ENCODE measurements around the gene SPACA9. TPM values are rescaled to one million over a fixed set of nuclear protein-coding genes. Genes with fewer than 3 reads are reported as not detected.

SPACA9 gene
- polyA plus RNA-seq, 6 donors from 2014 or later = 1.9 to 5.8 (median 3.5) TPM

DNA sequence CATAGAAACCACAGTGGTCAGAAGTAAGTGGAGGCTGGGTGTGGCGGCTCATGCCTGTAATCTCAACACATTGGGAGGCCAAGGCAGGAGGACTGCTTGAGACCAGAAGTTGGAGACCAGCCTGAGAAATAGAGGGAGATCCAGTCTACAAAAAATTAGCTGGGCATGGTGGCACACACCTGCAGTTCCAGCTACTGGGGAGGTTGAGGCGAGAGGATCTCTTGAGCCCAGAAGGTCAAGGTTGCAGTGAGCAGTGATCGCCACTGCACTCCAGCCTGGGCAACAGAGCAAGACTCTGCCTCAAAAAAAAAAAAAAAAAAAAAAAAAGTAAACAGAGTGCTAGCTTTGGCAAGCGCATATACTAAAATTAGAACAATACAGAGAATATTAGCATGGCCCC is 25.2 kb upstream of the SPACA9 start:
- H3K9me3 Mint-ChIP-seq = no peaks in the 10 kb centered on the region
- H3K27me3 Mint-ChIP-seq = peaks cover 0 to 17% (median 0%) of the 10 kb centered on the region in 3 donors
- no peak for ATAC-seq (ENCODE audit: low read depth in 2 of 2)
- peak overlapping the region in 1 of 8 donors; percentile 40 for H3K4me3 Mint-ChIP-seq
- H3K4me1 Mint-ChIP-seq = peaks cover 10 to 28% (median 11%) of the 10 kb centered on the region in 3 donors
- H3K36me3 Mint-ChIP-seq = no peaks in the 10 kb centered on the region
- H3K27ac Mint-ChIP-seq = no peak overlapping the region
- no peak for DNase-seq

DNA sequence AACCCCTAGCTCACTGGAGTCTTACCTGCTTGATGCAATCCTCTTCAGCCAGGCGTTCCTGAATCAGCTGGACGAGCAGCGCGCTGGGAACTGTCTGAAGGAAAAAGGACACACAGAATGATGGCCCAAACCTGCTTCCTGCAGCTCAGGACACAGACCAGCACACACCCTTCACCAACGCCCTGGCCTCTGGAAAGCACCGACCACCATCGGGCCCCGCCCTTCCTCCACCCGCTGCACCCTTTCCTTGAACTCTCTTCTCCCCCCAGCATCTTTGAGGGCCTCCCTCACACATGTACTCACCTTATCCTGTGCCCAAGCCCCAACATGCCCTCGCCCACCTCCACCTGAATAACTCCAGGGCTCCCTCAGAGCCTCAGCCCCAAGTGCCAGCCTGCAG is 23.9 kb upstream of the SPACA9 start:
- Mint-ChIP-seq H3K4me3 (peak overlapping the region in 4 of 8 donors; percentile 31 to 68 (median 52)), H3K9me3 (no peaks in the 10 kb centered on the region), H3K27ac (peak overlapping the region in 3 of 6 donors; percentile 6 to 37 (median 29)), H3K27me3 (peaks cover 0 to 18% (median 0%) of the 10 kb centered on the region in 3 donors), H3K36me3 (no peaks in the 10 kb centered on the region), H3K4me1 (peaks cover 10 to 21% (median 11%) of the 10 kb centered on the region in 3 donors)
- ATAC-seq (ENCODE audit: low read depth in 2 of 2) (no peak), DNase-seq (no peak)

DNA sequence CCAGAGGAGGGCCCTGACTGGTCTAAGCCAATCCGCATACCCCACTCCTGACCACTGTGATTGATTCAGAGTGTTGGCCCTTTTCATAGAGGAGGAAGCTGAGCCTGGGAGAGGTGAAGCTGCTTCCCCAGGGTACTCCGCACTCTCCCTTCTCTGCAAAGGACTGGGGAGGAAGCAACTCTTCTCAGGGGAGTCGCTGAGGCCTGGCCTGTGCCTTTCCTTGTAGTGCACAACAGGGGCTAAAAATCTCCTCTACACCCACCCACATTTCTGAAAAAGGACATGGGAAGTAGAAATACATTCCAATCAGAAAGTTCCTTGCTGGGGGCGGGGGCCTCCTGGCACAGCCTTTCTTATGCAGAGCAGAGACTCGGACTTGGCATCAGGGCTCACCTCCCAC is 22.8 kb upstream of the SPACA9 start:
- Mint-ChIP-seq H3K4me1 (peaks cover 10 to 21% (median 11%) of the 10 kb centered on the region in 3 donors), H3K4me3 (peak overlapping the region in 3 of 8 donors; percentile 42 to 63 (median 53)), H3K27me3 (peaks cover 0 to 22% (median 0%) of the 10 kb centered on the region in 3 donors), H3K27ac (no peak overlapping the region), H3K9me3 (no peaks in the 10 kb centered on the region), H3K36me3 (no peaks in the 10 kb centered on the region)
- DNase-seq (no peak), ATAC-seq (ENCODE audit: low read depth in 2 of 2) (no peak)

DNA sequence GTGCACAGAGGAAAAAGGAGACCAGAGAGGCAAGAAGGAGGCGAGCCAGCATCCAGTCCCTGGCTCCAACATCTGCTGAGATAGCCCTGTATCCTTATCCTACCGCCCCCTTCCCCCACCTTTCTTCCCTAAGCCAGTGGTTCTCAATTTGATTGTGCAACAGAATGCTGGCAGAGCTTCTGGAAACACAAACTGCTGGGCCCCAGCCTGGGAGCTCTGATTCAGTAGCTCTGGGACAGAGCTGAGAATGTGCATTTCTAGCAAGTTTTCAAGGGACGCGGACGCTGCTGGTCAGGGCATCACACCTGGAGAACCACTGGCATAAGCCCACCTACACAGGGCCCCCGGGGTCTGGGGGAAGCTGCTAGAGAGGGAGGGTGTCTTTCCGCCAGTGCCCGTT is 21.7 kb upstream of the SPACA9 start:
- H3K36me3 Mint-ChIP-seq = no peaks in the 10 kb centered on the region
- H3K27ac Mint-ChIP-seq = no peak overlapping the region
- H3K9me3 Mint-ChIP-seq = no peaks in the 10 kb centered on the region
- H3K4me3 Mint-ChIP-seq = peak overlapping the region in 1 of 8 donors; percentile 74
- H3K27me3 Mint-ChIP-seq = peaks cover 0 to 17% (median 0%) of the 10 kb centered on the region in 3 donors
- H3K4me1 Mint-ChIP-seq = peaks cover 10 to 21% (median 11%) of the 10 kb centered on the region in 3 donors
- ATAC-seq (ENCODE audit: low read depth in 2 of 2) (no peak), DNase-seq (no peak)

DNA sequence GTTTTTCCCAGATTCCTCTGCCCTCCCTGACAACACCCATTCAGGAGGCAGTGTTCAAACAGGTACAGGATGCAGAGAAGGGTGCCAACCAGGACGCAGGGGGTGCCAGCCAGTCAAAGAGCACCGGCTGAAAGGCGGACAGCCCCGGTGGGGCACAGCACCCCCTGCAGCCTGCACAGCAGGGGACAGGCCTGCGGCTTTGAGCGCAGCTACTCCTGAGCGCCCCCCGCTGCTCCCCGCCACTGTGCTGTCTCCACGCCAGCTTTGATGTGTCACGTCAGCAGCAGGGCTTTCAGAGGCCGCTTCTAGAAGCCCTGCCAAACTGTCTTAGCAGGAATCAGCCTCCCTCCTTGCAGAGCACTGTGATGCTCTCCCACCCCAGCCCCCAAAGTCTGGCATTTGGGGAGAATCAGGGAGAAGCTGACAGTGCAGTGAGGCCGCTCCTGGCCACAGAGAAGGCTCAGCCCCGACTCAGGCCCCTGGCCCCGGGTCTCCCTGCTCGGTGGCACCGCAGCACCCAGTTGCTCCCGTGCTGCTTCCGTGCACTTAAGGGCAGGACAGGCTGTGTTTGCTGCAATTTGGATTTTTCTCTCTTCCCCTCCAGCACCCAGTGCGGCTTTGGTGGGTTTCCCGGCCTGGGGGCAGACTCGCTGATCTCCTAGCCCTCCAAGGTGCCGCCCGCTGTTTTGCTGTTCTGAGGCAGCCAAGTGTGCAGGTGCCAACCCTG is 20.9 kb upstream of the SPACA9 start:
- Mint-ChIP-seq H3K36me3 (no peaks in the 10 kb centered on the region), H3K4me3 (no peak overlapping the region), H3K4me1 (peaks cover 10 to 21% (median 11%) of the 10 kb centered on the region in 3 donors), H3K27ac (no peak overlapping the region), H3K27me3 (peaks cover 0 to 16% (median 0%) of the 10 kb centered on the region in 3 donors), H3K9me3 (no peaks in the 10 kb centered on the region)
- ATAC-seq (ENCODE audit: low read depth in 2 of 2) = no peak
- DNase-seq = no peak

DNA sequence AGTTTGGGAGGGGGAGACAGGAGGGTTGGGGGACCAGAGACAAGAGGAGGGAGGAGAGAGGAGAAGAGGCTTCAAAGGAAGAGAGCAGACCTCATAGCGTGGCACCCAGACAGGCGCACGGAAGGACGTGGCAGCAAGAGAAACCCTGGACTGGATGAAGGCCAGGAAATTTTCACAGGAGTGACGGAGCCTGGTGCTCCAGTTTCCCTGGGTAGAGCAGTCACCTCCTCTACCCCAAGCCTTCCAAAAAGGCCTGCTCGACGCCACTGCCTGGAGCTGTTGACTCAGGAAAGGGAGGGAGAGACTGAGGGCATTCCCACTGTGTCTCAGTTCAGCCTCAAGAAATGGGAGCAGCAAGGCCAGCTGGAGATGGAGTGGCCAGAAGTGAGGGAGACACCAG is 19.9 kb upstream of the SPACA9 start:
- Mint-ChIP-seq H3K27me3 (peaks cover 0 to 16% (median 0%) of the 10 kb centered on the region in 3 donors), H3K9me3 (no peaks in the 10 kb centered on the region), H3K4me1 (peaks cover 10 to 19% (median 11%) of the 10 kb centered on the region in 3 donors), H3K36me3 (no peaks in the 10 kb centered on the region), H3K27ac (peak overlapping the region in 2 of 6 donors; percentile 56), H3K4me3 (no peak overlapping the region)
- no peak for ATAC-seq (ENCODE audit: low read depth in 2 of 2)
- no peak for DNase-seq

DNA sequence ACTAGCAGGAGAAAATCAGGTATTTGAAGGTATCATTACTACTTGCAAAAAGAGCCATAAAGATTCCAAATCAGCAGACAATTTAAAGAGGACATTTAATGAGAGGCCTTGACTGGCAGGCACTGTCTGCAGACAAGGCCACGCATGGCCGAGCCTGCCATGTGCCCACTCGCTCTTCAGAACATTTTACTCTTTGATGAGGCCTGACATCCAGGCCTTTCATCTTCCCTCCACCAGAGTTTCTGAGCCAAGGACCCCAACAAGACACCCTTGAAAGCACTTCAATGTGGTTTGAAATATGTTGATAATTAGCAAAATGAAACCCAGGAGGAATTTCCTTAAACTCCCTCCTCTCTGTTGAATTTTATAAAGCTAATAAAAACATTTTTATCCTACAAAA is 17.0 kb upstream of the SPACA9 start:
- no peak overlapping the region for H3K4me3 Mint-ChIP-seq
- ATAC-seq (ENCODE audit: low read depth in 2 of 2) = no peak
- H3K9me3 Mint-ChIP-seq = no peaks in the 10 kb centered on the region
- peaks cover 0 to 10% (median 0%) of the 10 kb centered on the region in 3 donors for H3K27me3 Mint-ChIP-seq
- H3K4me1 Mint-ChIP-seq = no peaks in the 10 kb centered on the region
- H3K36me3 Mint-ChIP-seq = no peaks in the 10 kb centered on the region
- no peak overlapping the region for H3K27ac Mint-ChIP-seq
- DNase-seq = no peak

DNA sequence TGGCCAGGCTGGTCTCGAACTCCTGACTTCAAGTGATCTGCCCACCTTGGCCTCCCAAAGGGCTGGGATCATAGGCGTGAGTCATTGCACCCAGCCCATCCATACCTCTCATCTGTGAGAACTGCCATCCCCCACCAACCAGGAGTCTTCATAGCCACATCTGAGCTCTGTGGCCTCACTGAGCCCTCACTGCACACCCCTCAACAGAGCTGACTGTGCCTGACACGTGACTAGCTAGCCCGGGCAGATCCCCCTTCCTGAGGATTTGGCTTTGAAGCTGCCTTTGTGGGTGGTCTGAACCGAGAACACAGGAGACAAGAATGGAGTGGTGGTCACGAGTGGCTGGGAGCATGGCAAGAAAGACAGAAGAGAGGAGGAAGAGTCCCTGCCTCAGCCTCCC is 16.2 kb upstream of the SPACA9 start:
- Mint-ChIP-seq H3K27ac (no peak overlapping the region), H3K4me3 (no peak overlapping the region)

DNA sequence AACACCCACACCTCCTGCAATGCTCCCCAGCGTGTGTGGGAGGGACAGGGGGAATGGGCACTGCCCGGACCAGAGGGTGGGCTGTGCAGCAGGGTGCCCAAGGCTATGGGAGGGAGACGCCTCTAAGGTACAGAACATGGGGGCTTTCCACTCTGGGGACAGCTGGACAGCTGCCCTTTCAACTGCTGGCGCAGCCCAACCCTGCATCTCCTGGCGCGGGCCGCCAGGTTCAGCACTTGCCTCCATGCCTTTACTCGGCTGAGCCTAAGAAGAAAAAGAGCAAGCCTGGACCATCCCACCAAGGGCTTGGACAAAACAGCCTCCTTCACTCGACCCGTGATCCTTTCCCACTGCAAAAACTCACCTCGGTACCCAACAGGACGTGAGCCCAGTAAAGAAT is 15.6 kb upstream of the SPACA9 start:
- no peaks in the 10 kb centered on the region for H3K4me1 Mint-ChIP-seq
- H3K9me3 Mint-ChIP-seq = no peaks in the 10 kb centered on the region
- H3K27me3 Mint-ChIP-seq = peaks cover 0 to 9% (median 0%) of the 10 kb centered on the region in 3 donors
- no peak for DNase-seq
- H3K4me3 Mint-ChIP-seq = no peak overlapping the region
- no peak for ATAC-seq (ENCODE audit: low read depth in 2 of 2)
- no peak overlapping the region for H3K27ac Mint-ChIP-seq
- H3K36me3 Mint-ChIP-seq = no peaks in the 10 kb centered on the region

More for the DNA sequence above, 16.2 kb upstream of the SPACA9 start:
- Mint-ChIP-seq H3K27me3 (peaks cover 0 to 10% (median 0%) of the 10 kb centered on the region in 3 donors), H3K36me3 (no peaks in the 10 kb centered on the region), H3K4me1 (no peaks in the 10 kb centered on the region), H3K9me3 (no peaks in the 10 kb centered on the region)
- DNase-seq (no peak), ATAC-seq (ENCODE audit: low read depth in 2 of 2) (no peak)

DNA sequence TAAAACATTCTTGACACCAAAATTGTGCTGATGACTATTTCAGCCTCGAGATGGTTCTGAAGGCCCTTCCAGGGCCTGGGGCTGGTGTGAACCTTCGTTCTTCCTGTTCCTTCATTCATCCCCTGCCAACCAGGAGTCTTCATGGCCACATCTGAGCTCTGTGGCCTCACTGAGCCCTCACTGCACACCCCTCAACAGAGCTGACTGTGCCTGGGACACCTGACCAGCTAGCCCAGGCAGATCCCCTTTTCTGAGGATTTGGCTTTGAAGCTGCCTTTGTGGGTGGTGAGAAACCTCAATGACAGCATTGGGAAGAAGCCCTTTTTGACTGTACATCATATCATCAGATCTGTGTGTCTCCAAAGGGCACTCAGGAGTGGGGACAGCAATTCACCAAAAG is 14.4 kb upstream of the SPACA9 start:
- peaks cover 0 to 4% (median 0%) of the 10 kb centered on the region in 3 donors for H3K27me3 Mint-ChIP-seq
- no peak overlapping the region for H3K4me3 Mint-ChIP-seq
- H3K36me3 Mint-ChIP-seq = no peaks in the 10 kb centered on the region
- ATAC-seq (ENCODE audit: low read depth in 2 of 2) (no peak), DNase-seq (no peak)
- no peak overlapping the region for H3K27ac Mint-ChIP-seq
- H3K9me3 Mint-ChIP-seq = no peaks in the 10 kb centered on the region
- no peaks in the 10 kb centered on the region for H3K4me1 Mint-ChIP-seq

DNA sequence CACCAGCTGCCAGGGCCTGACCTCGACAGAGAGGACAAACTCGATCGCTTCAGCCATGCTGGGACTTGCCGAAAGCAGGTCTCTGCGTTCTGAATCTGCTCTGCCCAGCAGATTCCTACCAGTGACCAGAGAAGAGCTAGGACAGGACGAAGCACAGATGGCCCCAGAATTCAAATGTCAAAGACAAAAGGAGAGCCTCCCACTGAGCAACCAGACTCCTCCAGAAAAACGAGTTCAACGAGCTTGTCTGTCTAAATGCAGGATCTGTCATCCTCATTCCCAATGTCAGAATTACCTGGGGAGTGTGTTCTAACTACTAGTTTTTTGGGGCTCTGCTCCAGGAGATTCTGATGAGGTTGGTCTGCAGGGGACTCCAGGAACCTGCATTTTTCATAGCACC is 14.0 kb upstream of the SPACA9 start:
- H3K4me1 Mint-ChIP-seq = no peaks in the 10 kb centered on the region
- no peak overlapping the region for H3K4me3 Mint-ChIP-seq
- peaks cover 0 to 4% (median 0%) of the 10 kb centered on the region in 3 donors for H3K27me3 Mint-ChIP-seq
- DNase-seq = no peak
- ATAC-seq (ENCODE audit: low read depth in 2 of 2) = no peak
- no peaks in the 10 kb centered on the region for H3K36me3 Mint-ChIP-seq
- no peak overlapping the region for H3K27ac Mint-ChIP-seq
- H3K9me3 Mint-ChIP-seq = no peaks in the 10 kb centered on the region

DNA sequence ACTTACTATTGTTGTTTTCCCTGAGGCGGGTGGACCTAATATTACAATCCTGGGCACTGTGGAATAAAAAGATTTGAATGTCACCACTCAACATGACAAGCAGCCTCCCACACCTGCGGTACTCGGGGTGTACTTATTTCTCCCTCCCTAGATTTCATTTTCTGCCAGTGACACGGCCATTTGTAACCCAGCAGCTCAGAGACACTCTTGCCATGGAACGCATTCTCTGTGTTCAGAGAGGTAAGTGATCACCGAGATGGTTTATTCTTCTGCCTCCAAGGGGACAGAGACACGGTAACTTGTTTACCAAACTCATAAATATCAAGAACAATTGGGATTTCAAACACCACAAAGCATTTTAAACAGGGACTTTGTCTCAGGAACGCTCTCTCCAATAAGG is 11.8 kb upstream of the SPACA9 start:
- ATAC-seq (ENCODE audit: low read depth in 2 of 2) (no peak), DNase-seq (no peak)
- H3K27me3 Mint-ChIP-seq = no peaks in the 10 kb centered on the region
- no peak overlapping the region for H3K4me3 Mint-ChIP-seq
- H3K4me1 Mint-ChIP-seq = no peaks in the 10 kb centered on the region
- H3K9me3 Mint-ChIP-seq = no peaks in the 10 kb centered on the region
- H3K27ac Mint-ChIP-seq = no peak overlapping the region
- no peaks in the 10 kb centered on the region for H3K36me3 Mint-ChIP-seq

DNA sequence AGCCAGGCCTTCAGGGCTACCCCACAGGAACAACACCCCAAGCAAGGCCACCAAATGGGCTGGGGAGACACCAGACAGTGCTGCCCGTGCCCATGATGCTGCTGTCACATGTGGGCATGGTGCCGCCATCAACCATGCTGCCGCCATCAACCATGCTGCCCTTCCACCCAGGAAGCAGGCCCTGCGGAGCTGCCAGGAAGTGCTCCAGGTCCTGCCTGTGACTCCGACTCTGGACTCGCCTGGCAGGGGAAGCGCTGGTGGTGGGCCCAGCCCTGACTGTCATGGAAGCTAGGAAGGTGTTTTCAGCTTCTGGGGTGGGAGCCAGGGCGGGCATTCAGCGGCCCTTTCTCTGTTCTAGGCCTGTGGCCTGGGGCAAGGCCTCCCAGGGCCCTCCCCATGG is 9.4 kb upstream of the SPACA9 start:
- Mint-ChIP-seq H3K27me3 (no peaks in the 10 kb centered on the region), H3K4me3 (no peak overlapping the region), H3K27ac (no peak overlapping the region), H3K36me3 (no peaks in the 10 kb centered on the region), H3K4me1 (no peaks in the 10 kb centered on the region), H3K9me3 (no peaks in the 10 kb centered on the region)
- DNase-seq (no peak), ATAC-seq (ENCODE audit: low read depth in 2 of 2) (no peak)

DNA sequence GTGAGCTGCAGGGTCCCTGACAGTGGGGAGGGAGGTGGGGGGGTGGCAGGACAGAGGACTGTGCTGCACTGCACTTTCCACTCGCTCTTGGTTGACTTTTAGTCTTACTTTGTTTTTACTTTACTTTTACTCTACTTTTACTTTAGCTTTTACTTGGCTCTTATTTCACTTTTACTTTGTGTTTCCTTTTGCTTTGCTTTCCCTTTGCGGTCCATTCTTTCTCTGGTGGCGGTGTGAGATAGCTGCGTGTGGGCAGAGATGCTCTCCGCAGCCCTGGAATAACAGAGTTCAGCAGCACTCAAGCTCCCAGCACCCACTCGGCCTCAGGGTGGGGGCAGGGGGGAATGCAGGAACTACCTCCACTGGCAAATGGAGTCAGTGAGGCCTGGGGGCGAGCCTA is 5.3 kb upstream of the SPACA9 start:
- DNase-seq (no peak), ATAC-seq (ENCODE audit: low read depth in 2 of 2) (no peak)
- H3K27ac Mint-ChIP-seq = no peak overlapping the region
- H3K36me3 Mint-ChIP-seq = no peaks in the 10 kb centered on the region
- H3K4me1 Mint-ChIP-seq = peaks cover 0 to 2% (median 0%) of the 10 kb centered on the region in 3 donors
- H3K4me3 Mint-ChIP-seq = peak overlapping the region in 1 of 8 donors; percentile 25
- no peaks in the 10 kb centered on the region for H3K9me3 Mint-ChIP-seq
- no peaks in the 10 kb centered on the region for H3K27me3 Mint-ChIP-seq

Data from naive B cell (primary cell).